H1 (cell line): ENCODE data around the gene RGS16. TPM values are rescaled to one million over a fixed set of nuclear protein-coding genes. Genes with fewer than 3 reads are reported as not detected.

Experiments used
- BRCA1 ChIP-seq: IDR thresholded peaks from 2 replicates; pipeline ENCODE4 v1.6.1; 2012; ENCODE audit warnings: low read depth, low read length, improper control_type of control experiment
- CREB1 ChIP-seq: IDR thresholded peaks from 2 replicates; pipeline ENCODE4 v1.6.1; 2012; ENCODE audit warnings: inconsistent platforms
- CTBP2 ChIP-seq: IDR thresholded peaks from 2 replicates; pipeline ENCODE4 v1.7.0; 2011; ENCODE audit warnings: borderline replicate concordance, mild to moderate bottlenecking, moderate library complexity, mixed read lengths, low read length; ENCODE audit not compliant: insufficient read depth, insufficient read length
- HDAC6 ChIP-seq: IDR thresholded peaks from one replicate; pipeline ENCODE4 v1.7.1; 2012; ENCODE audit warnings: low read depth, mild to moderate bottlenecking, inconsistent platforms, low read length, moderate library complexity
- JUND ChIP-seq: IDR thresholded peaks from 2 replicates; pipeline ENCODE4 v1.6.1; 2011; ENCODE audit warnings: mild to moderate bottlenecking, improper control_type of control experiment, low read length
- KDM4A ChIP-seq: IDR thresholded peaks from one replicate; pipeline ENCODE4 v1.7.1; 2012; ENCODE audit warnings: low read depth, mild to moderate bottlenecking, moderate library complexity, low read length, inconsistent platforms; ENCODE audit not compliant: severe bottlenecking
- KDM5A ChIP-seq: fragments of 200-600 bp; IDR thresholded peaks from 2 replicates; pipeline ENCODE4 v1.7.1; 2012; ENCODE audit warnings: mild to moderate bottlenecking, low read length, inconsistent platforms, mixed read lengths
- MAX ChIP-seq: IDR thresholded peaks from 2 replicates; pipeline ENCODE4 v1.6.1; 2012; ENCODE audit warnings: inconsistent platforms
- NANOG ChIP-seq: IDR thresholded peaks from 2 replicates; pipeline ENCODE4 v1.6.1; 2011; ENCODE audit warnings: low read length, low read depth, mild to moderate bottlenecking, inconsistent platforms; ENCODE audit not compliant: insufficient read depth, poor library complexity, severe bottlenecking
- RAD21 ChIP-seq, 2 experiments: IDR thresholded peaks in 1 of 2; conservative IDR thresholded peaks in 1 of 2; 2 replicates each; pipeline ENCODE4 v1.6.1; 2011; ENCODE audit warnings: low read depth in 2 of 2, low read length in 2 of 2, improper control_type of control experiment in 1 of 2, inconsistent platforms in 1 of 2, mild to moderate bottlenecking in 1 of 2, moderate library complexity in 1 of 2
- RFX5 ChIP-seq: IDR thresholded peaks from 2 replicates; pipeline ENCODE4 v1.6.1; 2011; ENCODE audit warnings: low read depth, low read length, improper control_type of control experiment, borderline replicate concordance
- SP1 ChIP-seq: IDR thresholded peaks from 2 replicates; pipeline ENCODE4 v1.6.1; 2011; ENCODE audit warnings: low read depth, low read length
- SUZ12 ChIP-seq: fragments of 200-600 bp; sonication (generic); IDR thresholded peaks from 2 replicates; pipeline ENCODE4 v1.6.1; 2012; ENCODE audit warnings: mild to moderate bottlenecking, inconsistent platforms, low read length, moderate library complexity, mixed read lengths
- TEAD4 ChIP-seq: IDR thresholded peaks from 2 replicates; pipeline ENCODE4 v1.6.1; 2012; ENCODE audit warnings: low read depth, low read length, inconsistent platforms, mixed read lengths
- polyA plus RNA-seq, 7 experiments: library from polyadenylated mRNA; depleted of rRNA in 3 of 7; stranded (reverse) in 5 of 7; unstranded in 2 of 7; fragments of >200 nt in 5 of 7; fragments of 200-250 nt in 2 of 7; gene quantifications; 1 replicate in 5 of 7; 2 replicates in 1 of 7; 4 replicates in 1 of 7; pipeline versions ENCODE4 v1.2.1 to v1.2.3, GENCODE V29; 2011 to 2013; ENCODE audit warnings: missing spikeins in 2 of 7, mixed read lengths in 2 of 7
- total RNA-seq: library from RNA; stranded (reverse); fragmentation: NEBNext Ultra II Directional; extraction: Animal tissue kit (Norgen Biotek cat#: 25700); gene quantifications from 2 replicates; pipeline ENCODE4 v1.2.1, GENCODE V29; 2021

RGS16 gene
- total and polyA plus RNA-seq, 2 of the 8 experiments (the other 6 are each of a cell fraction or from before 2014, with no cell fraction given): 5.7 to 9.8 TPM

GRCh38 chr1:182595641-182596240 lies 8.4 kb downstream of the RGS16 start (continued):
- TF ChIP-seq KDM5A: no peak
- peak; percentile 84 to 89 for TF ChIP-seq RAD21 (IDR thresholded peaks at IDR 0.05 in 1 of 2, conservative IDR thresholded peaks at IDR 0.05 in 1 of 2; ENCODE audit: low read depth in 2 of 2, low read length in 2 of 2)
- TF ChIP-seq KDM4A: no peak
- 0 out of 2 replicates have a peak, but pooled peaks have one; percentile 18 for TF ChIP-seq MAX
- TF ChIP-seq CREB1: peak; percentile 33; the same call in 1 of the 2 replicates
- no peak for TF ChIP-seq NANOG
- no peak for TF ChIP-seq BRCA1
- TF ChIP-seq SP1: no peak
- no peak for TF ChIP-seq SUZ12
- no peak for TF ChIP-seq JUND
- no peak for TF ChIP-seq RFX5
- no peak for TF ChIP-seq TEAD4
- TF ChIP-seq CTBP2: no peak
- TF ChIP-seq HDAC6: no peak
